Mesothelial cell of epicardium (in vitro differentiated cells): ENCODE results near the gene AFF3. TPM values are rescaled to one million over a fixed set of nuclear protein-coding genes. Genes with fewer than 3 reads are reported as not detected.

Source experiments
- DNase-seq, 2 experiments: peaks; one replicate each; pipeline ENCODE4 v3.0.0; 2021; ENCODE audit warnings: low spot score in 2 of 2; ENCODE audit not compliant: unreplicated experiment in 2 of 2
- H3K27ac Mint-ChIP-seq: 2 replicates; pipeline ENCODE4 v1.8.0; 2021; ENCODE audit warnings: mixed read lengths
- H3K27me3 Mint-ChIP-seq: 2 replicates; pipeline ENCODE4 v1.8.0; 2021; ENCODE audit warnings: low read depth, mixed read lengths
- H3K36me3 Mint-ChIP-seq: 2 replicates; pipeline ENCODE4 v1.8.0; 2021; ENCODE audit warnings: mixed read lengths
- H3K4me1 Mint-ChIP-seq: 2 replicates; pipeline ENCODE4 v1.8.0; 2021; ENCODE audit warnings: mixed read lengths
- H3K4me3 Mint-ChIP-seq: 2 replicates; pipeline ENCODE4 v1.8.0; 2021; ENCODE audit warnings: mild to moderate bottlenecking, moderate library complexity, mixed read lengths
- H3K9me3 Mint-ChIP-seq: 2 replicates; pipeline ENCODE4 v1.8.0; 2021; ENCODE audit warnings: mixed read lengths
- CTCF ChIP-seq: fragments of 200-600 bp; sonication (generic); IDR thresholded peaks from one replicate; pipeline ENCODE4 v1.5.0; 2021; ENCODE audit warnings: antibody characterized with exemption; ENCODE audit not compliant: unreplicated experiment
- total RNA-seq: library from RNA; stranded (reverse); gene quantifications from 3 replicates; pipeline ENCODE4 v1.2.1, GENCODE V29; 2021

Gene AFF3
- total RNA-seq, 1 donor from 2014 or later = 14.4 TPM

GRCh38 chr2:99675130-99675661 lies 467.2 kb downstream of the AFF3 start:
- Mint-ChIP-seq H3K36me3 (no peaks in the 10 kb centered on the region), H3K4me1 (peaks cover 44% of the 10 kb centered on the region), H3K9me3 (no peaks in the 10 kb centered on the region), H3K27ac (no peak overlapping the region), H3K27me3 (peaks cover 8% of the 10 kb centered on the region), H3K4me3 (no peak overlapping the region)
- TF ChIP-seq CTCF = no peak
- DNase-seq = no peak

GRCh38 chr2:99674090-99674489 lies 468.3 kb downstream of the AFF3 start:
- H3K27me3 Mint-ChIP-seq = peaks cover 8% of the 10 kb centered on the region
- no peak for DNase-seq

GRCh38 chr2:99672766-99673350 lies 469.5 kb downstream of the AFF3 start:
- TF ChIP-seq CTCF = no peak
- H3K4me1 Mint-ChIP-seq = peaks cover 48% of the 10 kb centered on the region

More at GRCh38 chr2:99674090-99674489, 468.3 kb downstream of the AFF3 start:
- TF ChIP-seq CTCF = no peak
- peaks cover 3% of the 10 kb centered on the region for H3K9me3 Mint-ChIP-seq
- H3K4me1 Mint-ChIP-seq = peaks cover 48% of the 10 kb centered on the region
- H3K4me3 Mint-ChIP-seq = no peak overlapping the region
- peaks cover 3% of the 10 kb centered on the region for H3K36me3 Mint-ChIP-seq
- H3K27ac Mint-ChIP-seq = no peak overlapping the region

GRCh38 chr2:99670768-99671734 lies 471.3 kb downstream of the AFF3 start:
- H3K4me1 Mint-ChIP-seq = peaks cover 48% of the 10 kb centered on the region
- peaks cover 5% of the 10 kb centered on the region for H3K36me3 Mint-ChIP-seq
- TF ChIP-seq CTCF = no peak
- no peak overlapping the region for H3K4me3 Mint-ChIP-seq
- DNase-seq = no peak
- H3K27ac Mint-ChIP-seq = peak overlapping the region; percentile 15
- peaks cover 21% of the 10 kb centered on the region for H3K9me3 Mint-ChIP-seq
- H3K27me3 Mint-ChIP-seq = peaks cover 8% of the 10 kb centered on the region

More at GRCh38 chr2:99672766-99673350, 469.5 kb downstream of the AFF3 start:
- Mint-ChIP-seq H3K27me3 (peaks cover 8% of the 10 kb centered on the region), H3K36me3 (peaks cover 3% of the 10 kb centered on the region), H3K27ac (no peak overlapping the region), H3K9me3 (peaks cover 6% of the 10 kb centered on the region), H3K4me3 (no peak overlapping the region)
- DNase-seq = no peak

GRCh38 chr2:99666256-99666655 lies 476.1 kb downstream of the AFF3 start:
- no peak for DNase-seq
- H3K4me1 Mint-ChIP-seq = peaks cover 20% of the 10 kb centered on the region
- peaks cover 40% of the 10 kb centered on the region for H3K9me3 Mint-ChIP-seq
- H3K27me3 Mint-ChIP-seq = no peaks in the 10 kb centered on the region
- no peak overlapping the region for H3K4me3 Mint-ChIP-seq
- H3K27ac Mint-ChIP-seq = no peak overlapping the region
- peak; percentile 48 for TF ChIP-seq CTCF
- H3K36me3 Mint-ChIP-seq = peaks cover 20% of the 10 kb centered on the region
